B cell (primary cell): ENCODE results near the gene KMT2A.

ENCODE experiments used
- CTCF ChIP-seq: fragments of 200-600 bp; IDR thresholded peaks from one replicate; pipeline ENCODE4 v1.8.0; 2022; ENCODE audit warnings: antibody characterized with exemption, mild to moderate bottlenecking
- EZH2 ChIP-seq: IDR thresholded peaks from 2 replicates; pipeline ENCODE4 v1.6.1; 2012; ENCODE audit warnings: borderline replicate concordance, low read depth, mild to moderate bottlenecking, moderate library complexity, low read length; ENCODE audit not compliant: insufficient read depth, poor library complexity, severe bottlenecking

GRCh38 chr11:118535261-118535660 lies 99.0 kb downstream of the KMT2A start:
- no peak for TF ChIP-seq EZH2
- TF ChIP-seq CTCF = no peak
